GM12878 (cell line): ENCODE data around the gene AP1G2. TPM values are rescaled to one million over a fixed set of nuclear protein-coding genes. Genes with fewer than 3 reads are reported as not detected.

Experiments
- ATAC-seq: fragments of 200-7000 bp; cut with Tn5 transposase; 3 replicates; pipeline ENCODE4 v1.9.1; 2020; ENCODE audit warnings: mild to moderate bottlenecking, moderate library complexity
- BruUV-seq: library from RNA; stranded (reverse); fragments of 400-500 nt; replicated peaks from 2 replicates; lab custom pipeline; 2021; lab: Mats Ljungman, UMichigan
- CTCF ChIA-PET: fragments of 300-600 bp; sonication (Branson Sonifier 250); formaldehyde crosslinking; extraction: SDS; loops from one replicate; lab custom pipeline; 2021; ENCODE audit warnings: inconsistent platforms; lab: Yijun Ruan, JAX
- POLR2A ChIA-PET: fragments of 350-600 bp; formaldehyde crosslinking; extraction: SDS; loops from one replicate; lab custom pipeline; 2021; ENCODE audit warnings: inconsistent platforms; lab: Charles Lee
- RAD21 ChIA-PET: fragments of 300-600 bp; sonication (Branson Sonifier 250); formaldehyde crosslinking; loops from one replicate; lab custom pipeline; 2023; ENCODE audit warnings: antibody characterized with exemption; ENCODE audit not compliant: unreplicated experiment; lab: Charles Lee
- SMC1A ChIA-PET: fragments of 300-600 bp; sonication (Branson Sonifier 250); formaldehyde crosslinking; loops from one replicate; lab custom pipeline; 2023; ENCODE audit not compliant: unreplicated experiment, uncharacterized antibody; lab: Charles Lee
- DNase-seq: peaks from one replicate; pipeline ENCODE4 v3.0.0-alpha.2; 2011; ENCODE audit warnings: low read depth, low spot score
- FAIRE-seq: peaks from 3 replicates; lab custom pipeline; 2011; peaks lifted over from hg19 to GRCh38; lab: Jason Lieb, UNC
- H2AFZ ChIP-seq: 2 replicates; pipeline ENCODE4 v1.6.0; 2011; ENCODE audit warnings: low read depth, low read length, control low read depth; ENCODE audit not compliant: control insufficient read depth
- H3K27ac ChIP-seq: 2 replicates; pipeline ENCODE4 v1.5.1; 2011; ENCODE audit warnings: control low read depth; ENCODE audit not compliant: control insufficient read depth, insufficient read depth
- H3K27me3 ChIP-seq, 2 experiments: replicated peaks in 1 of 2; 2 replicates each; pipeline versions ENCODE4 v1.6.0 to v1.6.1; 2011; ENCODE audit warnings: low read length in 1 of 2; ENCODE audit not compliant: control insufficient read depth in 2 of 2, insufficient read depth in 2 of 2
- H3K36me3 ChIP-seq, 2 experiments: 2 replicates each; pipeline ENCODE4 v1.5.1; 2011; ENCODE audit warnings: low read length in 1 of 2; ENCODE audit not compliant: control insufficient read depth in 2 of 2, insufficient read depth in 2 of 2
- H3K4me1 ChIP-seq: 2 replicates; pipeline ENCODE4 v1.6.1; 2011; ENCODE audit warnings: mild to moderate bottlenecking, low read length, moderate library complexity, mixed read lengths; ENCODE audit not compliant: control insufficient read depth, insufficient read depth
- H3K4me2 ChIP-seq: 2 replicates; pipeline ENCODE4 v1.6.0; 2011; ENCODE audit warnings: control low read depth; ENCODE audit not compliant: control insufficient read depth, insufficient read depth
- H3K4me3 ChIP-seq: fragments of 200-600 bp; sonication (generic); 2 replicates; pipeline ENCODE4 v1.5.1; 2016
- H3K79me2 ChIP-seq: 2 replicates; pipeline ENCODE4 v1.6.0; 2011; ENCODE audit warnings: low read length; ENCODE audit not compliant: control insufficient read depth, insufficient read depth
- H3K9ac ChIP-seq: 2 replicates; pipeline ENCODE4 v1.8.0; 2011; ENCODE audit warnings: low read length, control low read depth, mixed read lengths; ENCODE audit not compliant: control insufficient read depth, insufficient read depth
- H3K9me3 ChIP-seq: replicated peaks from 3 replicates; pipeline ENCODE4 v1.5.1; 2011; ENCODE audit warnings: mild to moderate bottlenecking, low read length; ENCODE audit not compliant: control insufficient read depth, insufficient read depth
- H4K20me1 ChIP-seq: 2 replicates; pipeline ENCODE4 v1.6.0; 2011; ENCODE audit not compliant: control insufficient read depth, insufficient read depth
- CHD1 ChIP-seq: IDR thresholded peaks from 2 replicates; pipeline ENCODE4 v1.6.1; 2012; ENCODE audit warnings: low read depth, low read length, improper control_type of control experiment
- EED ChIP-seq: sonication (generic); IDR thresholded peaks from 2 replicates; pipeline ENCODE4 v1.6.1; 2016; ENCODE audit warnings: antibody characterized with exemption, low read depth
- ETV6 ChIP-seq, 2 experiments: fragments of 450-650 bp in 1 of 2; IDR thresholded peaks in 1 of 2; conservative IDR thresholded peaks in 1 of 2; 2 replicates each; pipeline ENCODE4 v1.6.1; 2014; ENCODE audit warnings: antibody characterized with exemption in 1 of 2, borderline replicate concordance in 1 of 2, low read depth in 1 of 2, mild to moderate bottlenecking in 1 of 2, moderate library complexity in 1 of 2
- HCFC1 ChIP-seq: fragments of 150-350 bp; IDR thresholded peaks from 2 replicates; pipeline ENCODE4 v1.6.1; 2014; ENCODE audit warnings: low read length
- KAT2A ChIP-seq: conservative IDR thresholded peaks from 2 replicates; pipeline ENCODE4 v1.6.1; 2011; ENCODE audit warnings: low read depth, low read length; ENCODE audit not compliant: control insufficient read depth
- NR2C2 ChIP-seq: IDR thresholded peaks from 2 replicates; pipeline ENCODE4 v1.6.1; 2011; ENCODE audit warnings: borderline replicate concordance, low read depth; ENCODE audit not compliant: control insufficient read depth, insufficient read length
- RBBP5 ChIP-seq: fragments of 200-600 bp; sonication (generic); conservative IDR thresholded peaks from 2 replicates; pipeline ENCODE4 v1.6.1; 2016
- SIX5 ChIP-seq: IDR thresholded peaks from 2 replicates; pipeline ENCODE4 v1.6.1; 2011; ENCODE audit warnings: mild to moderate bottlenecking, low read depth, low read length, moderate library complexity; ENCODE audit not compliant: severe bottlenecking
- SMAD5 ChIP-seq: IDR thresholded peaks from 2 replicates; pipeline ENCODE4 v1.6.1; 2016; ENCODE audit warnings: antibody characterized with exemption, low read depth
- TBL1XR1 ChIP-seq: IDR thresholded peaks from 2 replicates; pipeline ENCODE4 v1.6.1; 2012; ENCODE audit warnings: low read depth, low read length, improper control_type of control experiment
- WRNIP1 ChIP-seq: IDR thresholded peaks from 2 replicates; pipeline ENCODE4 v1.6.1; 2011; ENCODE audit warnings: low read depth, low read length, improper control_type of control experiment, borderline replicate concordance
- YBX1 ChIP-seq: fragments of 450-650 bp; IDR thresholded peaks from 2 replicates; pipeline ENCODE4 v1.6.1; 2016; ENCODE audit warnings: antibody characterized with exemption
- ZBED1 ChIP-seq: IDR thresholded peaks from 2 replicates; pipeline ENCODE4 v1.6.1; 2016; ENCODE audit warnings: borderline replicate concordance
- ZBTB40 ChIP-seq: fragments of 450-650 bp; IDR thresholded peaks from 2 replicates; pipeline ENCODE4 v1.6.1; 2016; ENCODE audit warnings: mild to moderate bottlenecking, moderate library complexity, borderline replicate concordance
- WGBS: methylation state at CpG from one replicate; pipeline ENCODE4 v1.1.6; 2016; ENCODE audit warnings: low lambda C conversion rate; ENCODE audit not compliant: insufficient replicate concordance, insufficient coverage; ENCODE audit errors: missing lambda C conversion rate; 5-methylcytosine and 5-hydroxymethylcytosine counted together
- in situ Hi-C: fragments of 300-500 bp; cut with MboI; formaldehyde crosslinking; loops from 9 replicates; pipeline ENCODE4 v1.14.3; 2018; ENCODE audit warnings: mixed read lengths
- intact Hi-C: fragments of 100-400 bp; cut with micrococcal nuclease; formaldehyde crosslinking; loops from one replicate; pipeline ENCODE4 v1.14.2; 2022; ENCODE audit not compliant: unreplicated experiment
- polyA plus RNA-seq, 11 experiments: library from polyadenylated mRNA; depleted of rRNA in 4 of 11; unstranded in 6 of 11; stranded (reverse) in 5 of 11; fragments of >200 nt; fragmentation: Nextera tagmentation in 4 of 11; fragmentation: Illumina TruSeq in 1 of 11; extraction: Ambion mirVana in 4 of 11; extraction: Trizol in 1 of 11; gene quantifications; 1 replicate in 1 of 11; 2 replicates in 10 of 11; pipeline versions ENCODE4 v1.2.1 to v1.2.3, GENCODE V29; 2011 to 2016; ENCODE audit warnings: inconsistent platforms in 2 of 11, missing spikeins in 2 of 11, low read depth in 1 of 11
- total RNA-seq, 4 experiments: library from RNA; depleted of rRNA in 3 of 4; stranded (reverse); fragments of >200 nt in 3 of 4; fragmentation: Illumina TruSeq in 1 of 4; extraction: Trizol in 1 of 4; gene quantifications; 2 replicates each; pipeline versions ENCODE4 v1.2.1 to v1.2.3, GENCODE V29; 2013 to 2021
- TF ChIP-seq, protein P1 (sequence below): fragments of 450-650 bp; IDR thresholded peaks from 2 replicates; pipeline ENCODE4 v1.6.1; 2017; ENCODE audit warnings: mild to moderate bottlenecking

AP1G2 gene
- total and polyA plus RNA-seq, 10 of the 15 experiments (the other 5 are each of a cell fraction or from before 2014, with no cell fraction given): 41.5 to 146 (median 103) TPM

GRCh38 chr14:23513005-23513817 is 54.4 kb downstream of the AP1G2 start:
- Histone ChIP-seq H2AFZ (no peak overlapping the region), H4K20me1 (no peaks in the 10 kb centered on the region), H3K79me2 (no peaks in the 10 kb centered on the region), H3K9ac (no peak overlapping the region), H3K4me3 (no peak overlapping the region), H3K4me1 (no peaks in the 10 kb centered on the region), H3K4me2 (no peak overlapping the region), H3K27me3 (no peaks in the 10 kb centered on the region), H3K9me3 (no peaks in the 10 kb centered on the region), H3K36me3 (no peaks in the 10 kb centered on the region), H3K27ac (no peak overlapping the region)
- SMC1A ChIA-PET: interaction anchor here (0.6 kb wide), 1 partner anchor 541 kb away, joined by 3 read pairs; no protein-coding TSS in a partner anchor
- POLR2A ChIA-PET: no interaction called here
- FAIRE-seq (no peak), DNase-seq (no peak), ATAC-seq (no peak)
- intact Hi-C loops (no loop called here), in situ Hi-C loops (no loop called here)
- CTCF ChIA-PET: no interaction called here
- no TSS peak for BruUV-seq
- 77% methylated on average over 19 of the region's 25 CpGs for WGBS
- RAD21 ChIA-PET: no interaction called here
- TF ChIP-seq TBL1XR1 (no peak), HCFC1 (no peak), WRNIP1 (no peak), ZBED1 (no peak), SMAD5 (no peak), ETV6 (conservative IDR thresholded peaks at IDR 0.05 in 1 of 2, IDR thresholded peaks at IDR 0.05 in 1 of 2; ENCODE audit: borderline replicate concordance in 1 of 2, low read depth in 1 of 2) (no peak), ZBTB40 (no peak), KAT2A (no peak), RBBP5 (no peak), YBX1 (no peak), NR2C2 (no peak), CHD1 (no peak), SIX5 (no peak), EED (no peak)
- TF ChIP-seq, protein P1, sequence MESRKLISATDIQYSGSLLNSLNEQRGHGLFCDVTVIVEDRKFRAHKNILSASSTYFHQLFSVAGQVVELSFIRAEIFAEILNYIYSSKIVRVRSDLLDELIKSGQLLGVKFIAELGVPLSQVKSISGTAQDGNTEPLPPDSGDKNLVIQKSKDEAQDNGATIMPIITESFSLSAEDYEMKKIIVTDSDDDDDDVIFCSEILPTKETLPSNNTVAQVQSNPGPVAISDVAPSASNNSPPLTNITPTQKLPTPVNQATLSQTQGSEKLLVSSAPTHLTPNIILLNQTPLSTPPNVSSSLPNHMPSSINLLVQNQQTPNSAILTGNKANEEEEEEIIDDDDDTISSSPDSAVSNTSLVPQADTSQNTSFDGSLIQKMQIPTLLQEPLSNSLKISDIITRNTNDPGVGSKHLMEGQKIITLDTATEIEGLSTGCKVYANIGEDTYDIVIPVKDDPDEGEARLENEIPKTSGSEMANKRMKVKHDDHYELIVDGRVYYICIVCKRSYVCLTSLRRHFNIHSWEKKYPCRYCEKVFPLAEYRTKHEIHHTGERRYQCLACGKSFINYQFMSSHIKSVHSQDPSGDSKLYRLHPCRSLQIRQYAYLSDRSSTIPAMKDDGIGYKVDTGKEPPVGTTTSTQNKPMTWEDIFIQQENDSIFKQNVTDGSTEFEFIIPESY: no peak
